SKM-1 treated with dmso at 0.1 percent for 144 hours (cell line): Measurements from ENCODE around the gene PTPA.
A peak's percentile ranks its signal among the peaks of the same experiment; 100 is the strongest.
"Not testable (repeated sequence)": the region's sequence is repeated elsewhere in the genome, so short reads cannot be mapped to it uniquely, and the experiment has no call there.

ENCODE experiments used
- DNase-seq: peaks from one replicate; lab custom pipeline; 2025; ENCODE audit not compliant: unreplicated experiment; lab: John Stamatoyannopoulos, UW

The PTPA gene

DNA sequence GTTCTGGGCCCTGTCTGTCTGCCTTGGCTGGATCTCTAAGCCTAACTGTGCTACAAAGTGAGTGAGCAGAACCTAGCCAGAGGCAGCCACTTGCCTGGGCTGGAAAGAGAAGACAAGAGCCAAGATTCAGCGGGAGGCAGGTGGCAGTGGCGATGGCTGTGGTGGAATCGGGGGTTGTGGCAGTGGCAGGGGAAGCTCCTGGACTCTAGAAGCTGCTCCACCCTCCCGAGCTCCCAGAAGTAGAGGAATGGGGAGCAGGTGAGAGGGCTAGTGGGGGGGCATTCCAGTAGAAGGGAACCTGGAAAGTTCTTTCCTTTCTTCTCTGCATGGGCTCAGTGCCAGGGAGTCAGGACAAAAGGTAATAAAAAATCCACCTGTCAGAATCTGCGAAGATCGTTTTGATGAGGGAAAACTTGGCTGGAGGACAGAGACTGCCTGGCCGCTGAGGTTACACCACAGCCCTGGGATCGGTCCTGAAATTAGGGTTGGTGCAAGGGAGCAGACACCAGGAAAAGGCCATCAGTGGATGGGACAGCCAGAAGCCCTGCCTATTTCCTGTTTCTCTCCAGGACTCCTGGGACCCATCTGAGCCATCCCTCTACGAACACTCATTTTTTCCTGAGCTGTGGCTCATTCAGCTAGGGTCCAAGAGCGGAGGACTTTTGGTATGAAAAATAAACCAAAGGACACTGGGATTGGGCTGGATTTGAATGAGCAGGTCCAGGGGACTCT, 2.2 kb upstream of the PTPA start:
- no peak for DNase-seq

- DNase-seq: peak; percentile 67
These were observed 1.7 kb upstream of the PTPA start for GRCh38 chr9:129109537-129109903.

DNA sequence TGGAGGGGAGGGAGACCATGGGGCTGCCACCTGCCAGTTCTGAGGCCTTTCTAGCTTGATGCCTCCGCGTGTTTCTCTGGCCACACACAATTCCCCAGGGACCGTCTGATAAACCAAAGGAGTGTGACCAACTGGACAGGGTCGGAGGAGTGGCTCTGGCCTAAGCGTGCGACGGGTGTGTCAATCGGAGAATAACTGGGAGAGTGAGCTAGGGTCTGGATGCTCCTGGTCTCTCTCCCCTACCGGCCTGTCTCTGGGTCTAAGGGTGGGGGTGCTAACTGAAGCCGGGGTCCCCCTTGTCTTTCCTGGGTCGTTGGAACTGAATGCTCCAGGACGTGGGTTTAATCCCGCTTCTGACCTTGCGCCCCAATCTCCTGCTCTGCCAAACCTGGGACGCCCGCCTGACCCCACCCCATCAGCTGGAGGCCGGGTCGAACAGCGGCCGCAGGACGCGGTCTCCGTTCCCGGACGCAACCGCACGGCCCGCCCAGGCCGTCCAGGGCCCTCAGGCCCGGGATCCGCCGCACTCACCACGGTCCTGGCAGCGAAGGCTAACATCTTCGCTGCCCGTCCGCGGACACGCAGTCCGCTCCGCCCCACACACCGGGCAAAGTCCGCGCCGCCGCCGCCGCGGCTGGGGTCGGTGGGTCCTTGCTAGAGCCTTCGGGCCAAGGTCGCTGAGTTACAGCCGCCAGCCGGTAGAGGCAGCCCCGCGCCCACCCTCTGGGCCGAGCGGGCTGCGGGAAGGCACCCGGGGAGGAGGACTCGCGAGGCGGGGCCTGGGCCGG, 1.1 kb upstream of the PTPA start:
- peak; percentile 17 for DNase-seq

DNA sequence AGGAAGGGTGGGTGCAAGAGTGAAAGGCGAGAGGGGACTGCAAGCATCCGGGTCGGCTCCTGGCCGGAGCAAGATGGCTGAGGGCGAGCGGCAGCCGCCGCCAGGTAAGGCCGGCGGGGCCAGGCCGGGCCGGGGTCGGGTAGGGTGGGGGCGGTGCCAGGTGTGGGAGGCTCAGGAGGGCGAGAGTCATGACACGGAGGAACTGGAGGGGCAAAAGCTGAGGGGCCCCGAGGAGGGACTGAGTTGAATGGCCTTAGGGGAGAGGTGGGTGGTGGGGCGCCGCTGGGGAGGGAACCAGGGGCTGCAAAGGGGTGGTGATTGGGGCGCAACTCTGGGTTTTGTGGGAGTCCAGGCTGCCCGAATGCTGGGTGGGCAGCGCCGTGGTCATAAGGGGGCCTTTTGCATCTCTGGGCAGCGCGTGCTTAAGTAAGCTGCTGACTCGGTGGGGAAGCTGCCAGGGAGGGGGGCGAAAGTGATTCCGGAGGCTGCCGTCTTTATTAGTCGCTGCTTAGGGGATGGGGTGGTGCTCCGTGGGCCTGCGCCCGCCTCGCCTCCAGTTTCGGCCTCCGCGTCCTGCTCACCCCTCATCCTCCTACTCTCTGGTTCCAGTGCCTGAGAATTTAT, 425 bp downstream of the PTPA start:
- DNase-seq: peak; percentile 10

GRCh38 chr9:129112526-129112925, 1.3 kb downstream of the PTPA start:
- DNase-seq: not testable (repeated sequence)

DNA sequence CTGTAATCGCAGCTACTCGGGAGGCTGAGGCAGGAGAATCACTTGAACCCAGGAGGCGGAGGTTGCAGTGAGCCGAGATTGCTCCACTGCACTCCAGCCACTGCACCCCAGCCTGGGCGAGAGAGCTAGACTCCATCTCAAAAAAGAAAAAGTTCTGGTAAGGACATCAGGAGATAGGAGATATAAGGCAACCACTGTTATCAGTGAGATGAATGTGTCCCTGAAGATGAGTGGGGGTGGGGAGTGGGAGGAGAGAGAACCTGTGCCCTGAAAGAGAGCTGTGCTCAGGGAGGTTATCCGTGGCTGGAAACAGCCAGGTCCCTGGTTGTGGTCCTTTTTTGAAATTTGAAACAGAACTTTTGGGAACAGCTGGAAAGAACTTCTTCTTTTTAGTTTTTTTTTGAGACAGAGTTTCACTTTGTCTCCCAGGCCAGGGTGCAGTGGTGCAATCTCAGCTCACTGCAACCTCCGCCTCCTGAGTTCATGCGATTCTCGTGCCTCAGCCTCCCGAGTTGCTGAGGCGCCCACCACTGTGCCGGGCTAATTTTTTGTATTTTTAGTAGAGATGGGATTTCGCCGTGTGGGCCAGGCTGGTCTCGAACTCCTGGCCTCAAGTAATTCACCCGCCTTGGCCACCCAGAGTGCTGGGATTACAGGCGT, 2.6 kb downstream of the PTPA start:
- DNase-seq: peak; percentile 33

DNA sequence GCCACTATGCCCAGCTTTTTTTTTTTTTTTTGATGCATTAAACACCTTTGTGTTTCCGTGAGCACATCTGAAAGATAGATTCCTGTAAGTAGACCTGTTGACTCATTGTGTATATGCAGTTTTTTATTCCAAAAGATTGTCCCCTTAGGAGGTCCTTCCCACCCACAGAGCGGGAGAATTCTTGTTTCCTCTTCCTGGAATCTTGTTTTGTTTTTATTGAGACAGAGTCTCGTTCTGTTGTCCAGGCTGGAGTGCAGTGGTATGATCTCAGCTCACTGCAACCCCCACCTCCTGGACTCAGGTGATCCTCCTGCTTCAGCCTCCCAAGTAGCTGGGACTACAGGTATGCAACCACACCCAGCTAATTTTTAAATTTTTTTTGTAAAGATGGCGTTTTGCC, 7.6 kb downstream of the PTPA start:
- DNase-seq: no peak

GRCh38 chr9:129121483-129121882, 10.3 kb downstream of the PTPA start:
- no peak for DNase-seq

- DNase-seq: no peak
These were observed 10.9 kb downstream of the PTPA start for GRCh38 chr9:129122133-129122532.

DNA sequence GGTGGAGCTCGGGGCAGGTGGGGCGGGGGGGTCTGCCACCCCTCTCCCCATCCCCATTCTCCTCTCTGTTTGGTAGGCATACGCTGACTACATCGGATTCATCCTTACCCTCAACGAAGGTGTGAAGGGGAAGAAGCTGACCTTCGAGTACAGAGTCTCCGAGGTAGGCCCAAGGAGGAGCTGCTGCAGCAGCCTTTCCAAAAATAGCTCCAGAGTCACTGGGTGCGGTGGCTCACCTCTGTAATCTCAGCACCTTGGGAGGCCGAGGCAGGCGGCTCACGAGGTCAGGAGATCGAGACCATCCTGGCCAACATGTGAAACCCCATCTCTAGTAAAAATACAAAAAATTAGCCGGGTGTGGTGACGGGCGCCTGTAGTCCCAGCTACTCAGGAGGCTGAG, 11.8 kb downstream of the PTPA start:
- DNase-seq: not testable (repeated sequence)

GRCh38 chr9:129124506-129125069, 13.4 kb downstream of the PTPA start:
- no peak for DNase-seq

DNA sequence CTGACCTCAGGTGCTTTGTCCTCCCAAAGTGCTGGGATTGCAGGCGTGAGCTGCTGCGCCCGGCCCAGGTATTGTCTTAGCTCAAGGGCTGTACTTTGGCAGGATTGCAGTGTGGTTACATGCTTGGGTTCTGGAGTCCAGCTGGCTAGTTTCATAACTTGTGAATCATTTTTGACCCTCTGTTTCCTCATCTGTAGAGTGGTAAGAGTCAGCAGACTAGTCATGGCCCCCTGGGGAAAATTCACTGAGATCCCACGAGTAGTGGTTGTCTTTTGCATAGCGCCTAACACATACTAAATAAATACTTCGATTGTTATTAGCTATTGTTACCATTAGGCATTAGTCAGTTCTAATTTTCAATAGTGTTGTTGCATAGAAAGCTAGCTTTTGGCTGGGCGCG, 14.3 kb downstream of the PTPA start:
- DNase-seq: no peak

- DNase-seq: no peak
These were observed 15.8 kb downstream of the PTPA start for GRCh38 chr9:129126749-129127618.

DNA sequence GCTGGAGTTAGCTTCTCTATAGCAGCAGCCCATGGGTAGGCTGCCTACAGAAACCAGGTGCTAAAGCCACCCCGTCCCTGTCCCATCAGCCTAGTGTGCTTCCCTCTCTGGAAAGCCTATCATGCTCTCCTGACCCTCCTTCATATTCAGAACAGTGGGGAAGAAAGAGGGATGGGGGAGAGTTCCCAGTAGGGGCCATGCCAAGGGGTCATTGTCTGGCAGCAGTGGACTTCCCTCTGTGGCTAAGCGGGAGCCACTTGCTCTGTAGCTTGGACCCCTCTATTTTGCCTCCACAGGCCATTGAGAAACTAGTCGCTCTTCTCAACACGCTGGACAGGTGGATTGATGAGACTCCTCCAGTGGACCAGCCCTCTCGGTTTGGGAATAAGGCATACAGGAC, 17.5 kb downstream of the PTPA start:
- DNase-seq: no peak

DNA sequence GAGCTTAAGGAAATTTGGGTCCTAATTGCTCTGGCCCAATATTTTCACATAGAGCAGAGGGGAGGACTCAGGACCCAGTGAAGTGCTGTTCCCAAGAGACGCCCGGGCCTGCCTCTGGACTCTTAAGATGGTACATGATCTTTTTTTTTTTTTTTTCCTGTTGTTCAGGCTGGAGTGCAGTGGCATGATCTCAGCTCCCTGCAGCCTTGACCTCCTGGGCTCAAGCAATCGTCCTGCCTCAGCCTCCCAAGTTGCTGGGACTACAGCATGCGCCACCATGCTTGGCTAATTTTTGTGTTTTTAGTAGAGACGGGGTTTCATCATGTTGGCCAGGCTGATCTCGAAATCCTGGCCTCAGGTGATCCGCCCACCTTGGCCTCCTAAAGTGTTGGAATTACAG, 19.1 kb downstream of the PTPA start:
- not testable (repeated sequence) for DNase-seq

DNA sequence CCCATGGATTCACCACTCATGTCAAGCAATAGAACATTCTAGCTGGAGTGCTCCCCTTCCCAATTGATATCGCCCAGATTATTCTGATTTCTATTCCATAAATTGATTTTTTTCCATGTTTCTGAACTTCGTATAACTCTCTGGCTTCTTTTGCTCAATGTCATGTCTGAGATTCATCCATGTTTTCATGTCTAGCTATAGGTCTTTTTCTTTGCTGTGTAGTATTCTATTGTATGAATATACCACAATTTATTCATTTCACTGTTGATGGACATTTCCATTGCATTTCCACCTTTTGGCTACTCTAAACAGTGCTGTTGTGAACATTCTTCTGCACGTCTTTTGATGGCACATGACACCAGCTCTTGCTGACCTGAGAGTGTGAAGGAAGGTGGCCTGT, 19.6 kb downstream of the PTPA start:
- no peak for DNase-seq

DNA sequence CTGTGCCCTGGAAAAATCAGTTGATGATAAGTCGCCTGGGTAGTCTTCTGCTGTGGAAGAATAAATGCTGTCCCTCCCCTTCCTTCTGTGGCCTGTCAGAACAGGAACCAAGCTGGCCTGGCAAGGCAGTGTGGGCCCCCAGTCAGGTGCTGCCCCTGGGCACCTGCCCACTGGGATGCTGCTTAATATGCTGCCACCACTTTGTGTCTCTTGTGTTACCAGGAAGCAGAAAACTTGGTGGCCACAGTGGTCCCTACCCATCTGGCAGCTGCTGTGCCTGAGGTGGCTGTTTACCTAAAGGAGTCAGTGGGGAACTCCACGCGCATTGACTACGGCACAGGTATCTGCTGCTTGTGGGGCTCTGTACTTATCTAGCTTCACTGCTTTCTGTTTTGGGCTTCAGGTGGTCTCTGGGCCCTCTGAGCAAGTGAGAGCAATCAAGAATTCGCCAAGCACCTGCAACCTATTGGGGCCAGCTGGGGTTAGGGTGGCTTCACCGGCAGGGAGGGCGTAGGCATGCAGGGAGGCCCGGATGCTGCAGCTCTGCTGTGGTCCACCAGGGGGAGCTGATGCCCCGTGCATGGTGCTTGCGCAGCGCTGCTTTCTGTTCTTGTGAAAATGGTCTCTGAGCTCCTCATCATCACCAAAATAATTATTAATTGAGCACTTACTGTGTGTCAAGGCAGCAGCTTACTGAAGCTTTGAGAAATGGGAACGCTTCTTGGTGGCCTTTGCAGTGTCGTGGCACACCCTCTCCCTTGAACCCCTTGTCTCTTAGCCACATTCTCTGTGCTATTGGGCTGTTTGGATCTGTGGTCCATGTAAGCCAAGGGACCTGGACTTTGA, 20.3 kb downstream of the PTPA start:
- DNase-seq: peak; percentile 44

- no peak for DNase-seq
These were observed 21.9 kb downstream of the PTPA start for GRCh38 chr9:129133082-129133481.

DNA sequence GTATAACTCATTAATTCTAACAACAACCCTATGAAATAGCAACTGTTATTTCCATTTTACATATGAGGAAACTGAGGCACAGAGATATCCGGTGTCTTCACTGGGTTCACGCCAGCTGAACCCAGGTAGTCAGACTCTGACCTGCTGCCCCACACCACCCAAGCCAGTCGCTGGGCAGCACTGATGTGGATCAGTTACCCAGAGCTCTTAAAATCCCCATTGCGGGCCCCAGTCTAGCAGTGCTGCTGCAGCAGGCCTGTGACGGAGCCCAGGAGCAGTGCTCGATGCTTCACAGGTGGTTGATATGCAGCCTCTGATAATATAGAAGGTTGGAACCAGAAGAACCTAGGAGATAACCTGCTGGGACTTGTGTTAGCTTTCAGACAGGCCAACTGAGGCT, 24.3 kb downstream of the PTPA start:
- DNase-seq: no peak
